NCI-H524 (cell line): ENCODE results near the gene TLCD3A.
"Not testable (repeated sequence)": the region's sequence is repeated elsewhere in the genome, so short reads cannot be mapped to it uniquely, and the experiment has no call there.

Experiments used
- DNase-seq, 2 experiments: peaks; one replicate each; lab custom pipeline; 2025; lab: John Stamatoyannopoulos, UW

TLCD3A gene

GRCh38 chr17:732067-732901 is at the start of gene TLCD3A:
Gene TLCD3A (plus strand): TSS chr17:732596. CDS start chr17:732648, 52 bp downstream.
- DNase-seq, result peak in 1 of 2 experiments; percentile 35

DNA sequence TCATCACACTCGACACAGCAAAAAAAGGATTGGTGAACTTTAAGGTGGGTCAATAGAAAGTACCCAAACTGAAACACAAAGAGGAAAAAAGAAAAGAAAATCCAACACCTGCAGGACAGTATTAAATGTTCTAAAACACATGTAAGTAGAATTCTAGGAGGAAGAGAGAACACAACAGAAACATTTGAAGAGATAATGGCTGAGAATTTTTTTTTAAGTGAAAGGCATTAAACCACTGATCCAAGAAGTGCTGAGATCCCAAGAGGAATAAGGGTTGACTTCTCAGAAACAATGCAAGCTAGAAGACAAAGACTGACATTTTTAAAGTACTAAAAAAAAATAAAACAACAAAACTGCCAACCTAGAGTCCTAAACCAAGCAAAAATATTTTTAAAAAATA is 49.4 kb upstream of the TLCD3A start:
- DNase-seq, result no peak

GRCh38 chr17:683499-684254 is 48.7 kb upstream of the TLCD3A start:
- DNase-seq, result no peak

- no peak for DNase-seq
These were observed 47.4 kb upstream of the TLCD3A start for GRCh38 chr17:685006-685405.

GRCh38 chr17:688100-688989 is 44.1 kb upstream of the TLCD3A start:
- DNase-seq, result peak in 1 of 2 experiments; percentile 6

DNA sequence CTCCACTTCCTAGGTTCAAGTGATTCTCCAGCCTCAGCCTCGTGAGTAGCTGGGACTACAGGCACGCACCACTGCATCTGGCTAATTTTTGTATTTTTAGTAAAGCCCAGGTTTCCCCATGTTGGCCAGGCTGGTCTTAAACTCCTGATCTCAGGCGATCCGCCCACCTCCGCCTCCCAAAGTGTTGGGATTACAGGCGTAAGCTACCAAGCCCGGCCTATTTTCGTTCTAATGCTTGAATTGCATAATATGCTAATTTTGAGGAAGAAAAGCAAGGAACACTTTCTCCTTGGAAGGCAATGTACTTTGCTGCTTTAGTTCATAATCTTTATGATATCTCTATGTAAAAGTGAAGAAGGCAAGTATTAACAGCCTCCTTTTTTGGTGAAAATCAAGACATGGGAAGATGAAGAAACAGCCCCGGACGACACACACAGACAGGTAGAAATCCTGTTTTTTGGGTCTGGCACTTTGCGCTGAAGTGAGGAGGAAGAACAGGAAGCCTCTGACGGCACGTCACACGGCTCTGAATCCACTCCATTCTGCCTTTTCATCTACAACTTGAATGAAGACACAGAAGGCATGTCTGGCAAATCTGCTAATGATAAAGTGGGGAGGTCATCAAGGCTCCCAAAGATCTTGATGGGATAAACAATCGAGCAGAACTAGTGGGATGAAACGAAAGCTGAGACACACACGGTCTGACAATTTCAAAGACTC is 42.7 kb upstream of the TLCD3A start:
- DNase-seq, result no peak

DNA sequence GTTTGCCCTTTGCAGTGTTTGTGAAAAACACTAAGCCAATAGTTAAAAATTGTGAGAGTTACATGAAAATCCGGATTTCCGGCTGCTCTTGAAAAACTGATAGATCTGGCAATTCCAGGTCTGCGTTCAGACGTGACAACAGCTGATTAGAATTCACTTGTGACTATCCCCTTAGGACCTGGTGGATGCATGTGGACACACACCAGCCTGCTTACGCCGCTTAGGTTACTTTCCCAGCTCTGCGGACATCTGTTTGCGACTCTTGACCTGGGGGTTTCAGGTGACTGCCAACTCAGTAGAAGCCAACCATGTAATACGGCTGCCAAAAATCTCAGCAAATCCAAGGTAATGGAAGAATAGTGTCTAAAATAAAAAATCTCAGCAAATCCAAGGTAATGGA is 42.0 kb upstream of the TLCD3A start:
- DNase-seq, result no peak

GRCh38 chr17:691423-691822 is 41.0 kb upstream of the TLCD3A start:
- no peak for DNase-seq

DNA sequence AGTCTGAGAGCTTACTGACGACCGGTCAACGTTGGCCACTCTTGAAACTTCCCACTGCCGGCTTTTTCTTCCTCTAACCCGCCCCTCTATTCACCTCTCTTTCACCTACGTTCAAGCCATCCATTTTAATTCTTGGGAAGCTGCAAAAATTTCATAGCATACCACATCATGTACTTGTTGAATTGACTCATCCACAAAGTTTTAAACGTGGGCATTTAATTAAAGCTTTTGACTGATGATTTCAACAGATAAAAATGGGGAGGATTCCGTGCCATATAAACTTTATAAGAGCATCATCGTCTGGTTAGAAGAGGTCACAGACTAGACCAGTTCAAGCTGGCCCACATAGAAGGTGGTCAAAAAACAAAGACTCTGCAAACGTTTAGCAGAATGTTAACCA is 40.3 kb upstream of the TLCD3A start:
- DNase-seq, result no peak

GRCh38 chr17:693791-694638 is 38.4 kb upstream of the TLCD3A start:
- DNase-seq, result no peak

GRCh38 chr17:696369-696768 is 36.0 kb upstream of the TLCD3A start:
- DNase-seq, result no peak

- DNase-seq, result no peak
These were observed 34.7 kb upstream of the TLCD3A start for GRCh38 chr17:697682-698081.

GRCh38 chr17:698096-698495 is 34.3 kb upstream of the TLCD3A start:
- DNase-seq, result not testable (repeated sequence)

DNA sequence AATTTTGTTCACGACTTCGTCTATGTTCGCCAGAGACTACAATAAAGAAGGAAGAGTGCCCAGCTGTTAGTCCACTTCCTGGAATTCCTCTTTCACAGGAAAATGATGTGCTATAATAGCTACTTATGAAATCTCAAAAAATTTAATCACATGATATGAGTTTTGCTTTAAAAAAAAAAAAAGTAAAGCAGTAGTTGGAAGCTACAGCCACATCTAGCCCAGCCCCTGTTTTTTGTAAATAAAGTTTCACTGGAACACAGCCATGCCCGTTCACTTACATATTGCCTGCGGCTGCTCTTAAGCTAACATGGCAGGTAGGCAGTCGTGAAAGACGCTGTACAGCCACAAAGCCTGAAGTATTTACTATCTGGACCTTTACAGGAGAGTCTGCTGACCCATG is 33.1 kb upstream of the TLCD3A start:
- no peak for DNase-seq

GRCh38 chr17:700504-701094 is 31.8 kb upstream of the TLCD3A start:
- peak in 1 of 2 experiments; percentile 16 for DNase-seq

DNA sequence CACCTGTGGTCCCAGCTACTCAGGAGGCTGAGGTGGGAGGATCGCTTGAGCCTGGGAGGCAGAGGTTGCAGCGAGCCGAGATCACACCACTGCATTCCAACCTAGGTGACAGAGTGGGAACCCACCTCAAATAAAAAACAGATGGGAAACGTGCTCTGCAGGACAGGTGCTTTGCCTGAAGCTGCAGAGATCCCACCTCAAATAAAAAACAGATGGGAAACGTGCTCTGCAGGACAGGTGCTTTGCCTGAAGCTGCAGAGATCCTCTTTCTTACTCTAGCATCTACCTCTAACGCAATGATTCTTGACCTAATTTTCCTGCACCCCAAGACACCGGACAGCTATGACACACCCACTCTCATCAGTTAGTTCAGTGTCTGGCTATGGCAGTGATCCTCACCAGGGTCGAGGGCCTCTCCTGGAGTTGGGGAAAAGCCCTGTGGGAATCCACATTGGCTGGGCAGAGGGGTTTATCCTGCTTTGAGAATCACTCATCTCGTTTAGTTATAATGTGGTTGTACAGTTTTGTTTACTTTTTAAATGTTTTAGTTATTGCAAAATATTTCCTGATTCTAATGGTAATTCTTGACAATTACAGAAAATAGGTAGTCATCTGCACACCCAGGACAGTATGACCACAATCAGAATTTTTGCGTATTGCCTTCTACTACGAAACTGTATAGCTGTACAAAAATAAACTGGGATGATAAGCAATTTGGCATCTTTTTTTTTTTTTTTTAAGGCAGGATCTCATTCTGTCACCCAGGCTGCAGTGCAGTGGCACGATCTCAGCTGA is 29.1 kb upstream of the TLCD3A start:
- DNase-seq, result no peak

DNA sequence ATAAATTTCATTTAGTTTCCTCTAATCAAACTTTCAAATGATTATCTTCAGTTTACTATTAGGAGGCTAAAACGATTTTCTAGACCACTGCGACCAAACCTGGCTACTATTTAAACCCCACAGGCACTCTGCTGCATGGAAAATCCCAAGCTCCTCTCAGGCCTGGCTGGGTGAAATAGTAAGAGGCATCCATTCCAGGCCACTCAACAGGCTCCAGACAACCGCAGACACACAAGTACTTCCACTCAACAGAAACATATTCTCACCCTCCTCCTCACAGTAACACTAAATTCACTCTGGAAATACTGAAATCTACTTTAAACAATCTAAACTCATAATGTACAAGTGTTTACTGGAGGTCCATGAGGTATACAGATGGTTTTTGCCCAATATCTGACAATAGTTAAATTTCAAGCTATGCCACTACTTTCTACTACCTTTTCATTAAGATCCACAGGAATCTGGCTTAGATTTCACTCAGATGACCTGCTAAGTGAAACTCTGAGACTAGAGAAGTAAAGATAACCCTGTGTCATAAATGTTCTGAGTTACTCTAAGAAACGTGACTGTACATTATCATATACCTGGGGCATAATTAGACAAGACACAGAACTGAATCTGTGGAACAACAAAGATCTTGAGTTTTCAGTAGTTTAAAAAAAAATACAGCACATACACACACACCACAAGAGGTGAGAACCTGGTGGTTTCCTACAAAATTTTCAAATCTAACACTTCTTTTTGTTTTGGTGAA is 28.1 kb upstream of the TLCD3A start:
- DNase-seq, result no peak

DNA sequence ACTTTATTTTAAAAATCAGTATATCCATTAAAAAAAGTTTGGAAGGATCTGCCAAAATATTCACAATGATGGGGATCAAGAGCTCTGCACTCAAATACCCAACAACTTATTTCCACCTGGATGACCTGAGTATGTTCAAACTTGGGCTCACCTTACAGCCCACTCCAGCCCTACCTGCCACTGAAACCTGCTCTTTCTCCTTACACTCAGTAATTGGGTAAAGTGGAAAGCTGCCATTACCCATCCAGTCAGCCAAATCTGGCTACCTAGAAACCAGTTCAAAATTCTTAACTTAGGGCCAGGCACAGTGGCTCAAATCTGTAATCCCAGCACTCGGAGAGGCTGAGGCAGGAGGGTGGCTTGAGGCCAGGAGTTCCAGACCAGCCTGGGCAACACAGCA is 27.4 kb upstream of the TLCD3A start:
- no peak for DNase-seq

DNA sequence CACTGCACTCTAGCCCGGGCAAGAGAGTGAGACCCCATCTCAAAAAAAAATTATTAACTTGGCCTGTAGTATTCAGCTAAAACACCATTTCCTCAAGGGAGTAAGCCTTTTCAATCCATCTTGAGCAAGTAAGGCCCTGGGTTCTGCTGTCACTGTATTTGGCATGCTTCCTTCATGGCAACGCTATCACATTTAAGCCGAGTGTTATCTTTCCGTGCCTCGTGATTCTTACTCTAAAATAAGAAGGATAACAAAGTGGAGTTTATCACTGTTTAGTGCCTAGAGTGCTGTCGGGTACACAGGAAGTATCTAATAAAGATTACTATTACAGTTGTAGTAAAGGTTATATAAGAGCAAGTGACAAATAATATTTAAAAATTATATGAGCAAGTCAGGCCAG is 26.5 kb upstream of the TLCD3A start:
- no peak for DNase-seq
